Neural progenitor cell (in vitro differentiated cells): ENCODE results near the gene ADGRV1.

Experiments used
- EZH2 ChIP-seq: fragments of 200-600 bp; sonication (generic); IDR thresholded peaks from 2 replicates; pipeline ENCODE4 v1.6.1; 2017; ENCODE audit warnings: antibody characterized with exemption, mild to moderate bottlenecking, moderate library complexity
- EZH2phosphoT487 ChIP-seq: fragments of 200-600 bp; sonication (generic); IDR thresholded peaks from 2 replicates; pipeline ENCODE4 v1.6.1; 2017; ENCODE audit warnings: antibody characterized with exemption
- TF ChIP-seq, protein P1 (sequence below): fragments of 200-600 bp; sonication (generic); IDR thresholded peaks from 2 replicates; pipeline ENCODE4 v1.5.1; 2017; ENCODE audit warnings: antibody characterized with exemption, mild to moderate bottlenecking

DNA sequence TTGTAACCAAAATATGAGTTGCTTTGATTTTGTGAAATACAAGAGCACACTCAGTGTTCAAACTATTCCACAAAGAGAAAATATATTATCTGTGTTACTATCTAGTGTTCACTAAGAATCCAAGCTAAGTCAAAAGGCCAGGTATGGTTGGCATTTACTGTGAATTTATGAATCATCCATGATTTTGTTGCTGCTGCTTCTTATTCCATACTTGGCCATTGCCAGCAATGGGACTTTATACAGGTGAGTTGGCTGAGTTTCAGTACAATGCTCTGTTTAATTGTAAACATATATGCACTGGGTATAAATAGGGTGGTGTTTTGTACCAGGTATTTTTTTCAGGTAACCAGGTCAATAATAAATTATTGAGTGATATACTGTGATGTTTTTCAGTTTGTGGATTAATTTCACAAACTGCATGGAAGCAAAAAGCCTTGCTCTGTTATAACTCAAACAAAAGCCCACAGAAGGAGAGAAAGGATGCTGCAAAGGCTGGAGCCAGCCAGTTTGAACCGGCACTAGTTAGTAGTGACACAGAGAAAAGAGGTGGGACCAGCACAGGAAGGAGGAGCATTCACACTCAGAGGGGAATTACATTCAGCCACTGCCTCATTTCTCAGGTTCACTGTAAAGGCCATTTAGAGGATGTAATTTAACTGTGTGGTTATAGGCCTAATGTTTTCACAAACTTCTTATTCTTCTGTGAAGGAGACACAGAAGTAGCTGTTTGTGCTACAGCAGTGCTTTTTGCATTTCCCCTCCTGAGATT is 381.8 kb downstream of the ADGRV1 start:
- TF ChIP-seq, protein P1, sequence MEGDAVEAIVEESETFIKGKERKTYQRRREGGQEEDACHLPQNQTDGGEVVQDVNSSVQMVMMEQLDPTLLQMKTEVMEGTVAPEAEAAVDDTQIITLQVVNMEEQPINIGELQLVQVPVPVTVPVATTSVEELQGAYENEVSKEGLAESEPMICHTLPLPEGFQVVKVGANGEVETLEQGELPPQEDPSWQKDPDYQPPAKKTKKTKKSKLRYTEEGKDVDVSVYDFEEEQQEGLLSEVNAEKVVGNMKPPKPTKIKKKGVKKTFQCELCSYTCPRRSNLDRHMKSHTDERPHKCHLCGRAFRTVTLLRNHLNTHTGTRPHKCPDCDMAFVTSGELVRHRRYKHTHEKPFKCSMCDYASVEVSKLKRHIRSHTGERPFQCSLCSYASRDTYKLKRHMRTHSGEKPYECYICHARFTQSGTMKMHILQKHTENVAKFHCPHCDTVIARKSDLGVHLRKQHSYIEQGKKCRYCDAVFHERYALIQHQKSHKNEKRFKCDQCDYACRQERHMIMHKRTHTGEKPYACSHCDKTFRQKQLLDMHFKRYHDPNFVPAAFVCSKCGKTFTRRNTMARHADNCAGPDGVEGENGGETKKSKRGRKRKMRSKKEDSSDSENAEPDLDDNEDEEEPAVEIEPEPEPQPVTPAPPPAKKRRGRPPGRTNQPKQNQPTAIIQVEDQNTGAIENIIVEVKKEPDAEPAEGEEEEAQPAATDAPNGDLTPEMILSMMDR, result no peak
- TF ChIP-seq EZH2 (no peak), EZH2phosphoT487 (no peak)
